ENCODE results near the gene OPRD1.
A peak's percentile ranks its signal among the peaks of the same experiment; 100 is the strongest.
"Not testable (repeated sequence)": the region's sequence is repeated elsewhere in the genome, so short reads cannot be mapped to it uniquely, and the experiment has no call there.

Gene OPRD1

GRCh38 chr1:28803051-28803450 lies 8.9 kb upstream of the OPRD1 start:
- DNase-seq = no peak

DNA sequence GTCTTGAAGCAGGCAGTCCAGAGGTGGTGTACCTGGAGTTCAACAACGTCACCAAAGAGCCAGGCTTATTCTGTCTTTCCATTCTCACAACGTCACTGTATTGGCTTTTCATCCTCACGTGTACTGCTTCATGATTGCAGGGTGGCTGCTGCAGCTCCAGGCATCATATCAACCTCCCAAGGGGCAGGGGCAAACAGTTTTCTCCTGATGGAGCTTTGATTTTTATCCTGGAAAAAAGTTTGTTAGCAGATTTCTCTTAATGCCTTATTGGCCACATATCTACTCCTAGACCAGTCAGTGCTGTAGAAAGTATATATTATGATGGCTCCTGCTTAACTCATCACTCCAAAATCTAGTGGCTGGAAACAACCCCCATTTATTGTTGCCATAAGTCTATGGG lies 8.3 kb upstream of the OPRD1 start:
- no peak for DNase-seq

DNA sequence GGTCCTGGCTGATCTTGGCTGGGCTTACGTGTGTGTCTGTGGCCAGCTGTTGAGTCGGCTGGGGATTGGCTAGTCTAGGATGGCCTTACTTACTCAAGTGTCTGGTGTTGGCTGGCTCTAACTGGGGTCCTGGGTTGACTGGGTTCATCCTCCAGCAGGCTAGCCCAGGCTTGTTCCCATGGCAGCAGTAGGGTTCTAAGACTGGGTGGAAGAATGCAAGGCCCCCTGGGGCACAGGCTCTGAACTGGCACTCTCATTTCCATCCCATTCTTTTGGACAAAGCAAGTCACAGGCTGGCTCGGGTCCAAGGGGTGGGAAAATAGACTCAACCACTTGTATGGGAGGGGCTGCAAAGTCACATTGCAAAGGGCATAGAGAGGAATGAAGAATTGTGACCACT lies 7.9 kb upstream of the OPRD1 start:
- no peak for DNase-seq

DNA sequence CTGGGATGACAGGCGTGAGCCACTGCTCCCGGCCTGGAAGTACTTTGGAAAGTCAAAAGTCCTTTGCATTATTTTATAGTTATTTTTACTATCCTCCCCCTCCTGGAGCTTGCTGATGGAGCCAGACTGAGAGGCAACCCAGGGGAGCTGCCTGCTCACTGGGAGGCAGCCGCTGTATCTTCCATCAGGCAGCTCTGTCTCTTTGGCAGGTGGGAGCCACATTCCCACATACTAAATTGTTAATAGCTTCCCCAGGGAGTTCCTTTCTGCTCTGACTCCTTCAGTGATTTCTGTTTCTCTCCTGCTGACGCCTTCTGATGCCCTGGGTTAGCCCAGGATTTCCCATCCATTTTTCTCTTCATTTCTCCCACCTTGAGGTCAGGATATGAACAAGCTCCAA lies 4.9 kb upstream of the OPRD1 start:
- no peak for DNase-seq

GRCh38 chr1:28807986-28808385 lies 4.0 kb upstream of the OPRD1 start:
- DNase-seq = no peak

DNA sequence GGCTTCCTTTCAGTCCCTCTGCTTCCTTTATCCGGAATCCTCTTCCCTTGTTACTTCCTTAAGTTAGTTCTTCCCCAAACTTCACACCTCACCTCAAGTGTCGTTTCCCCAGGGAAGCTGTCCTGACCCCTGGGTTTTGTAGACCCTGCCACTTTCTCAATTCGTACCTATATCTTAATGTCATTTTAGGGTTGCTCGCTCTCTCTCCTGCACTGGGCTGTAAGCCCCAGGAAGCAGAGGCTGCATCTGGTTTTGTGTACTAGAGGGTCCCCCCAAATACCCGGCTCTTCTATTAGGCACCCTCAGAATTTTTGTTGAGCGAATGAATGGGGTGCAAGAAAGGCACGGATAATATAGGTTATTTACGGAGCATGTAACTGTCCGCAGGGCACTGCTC lies 603 bp upstream of the OPRD1 start:
- no peak for DNase-seq

DNA sequence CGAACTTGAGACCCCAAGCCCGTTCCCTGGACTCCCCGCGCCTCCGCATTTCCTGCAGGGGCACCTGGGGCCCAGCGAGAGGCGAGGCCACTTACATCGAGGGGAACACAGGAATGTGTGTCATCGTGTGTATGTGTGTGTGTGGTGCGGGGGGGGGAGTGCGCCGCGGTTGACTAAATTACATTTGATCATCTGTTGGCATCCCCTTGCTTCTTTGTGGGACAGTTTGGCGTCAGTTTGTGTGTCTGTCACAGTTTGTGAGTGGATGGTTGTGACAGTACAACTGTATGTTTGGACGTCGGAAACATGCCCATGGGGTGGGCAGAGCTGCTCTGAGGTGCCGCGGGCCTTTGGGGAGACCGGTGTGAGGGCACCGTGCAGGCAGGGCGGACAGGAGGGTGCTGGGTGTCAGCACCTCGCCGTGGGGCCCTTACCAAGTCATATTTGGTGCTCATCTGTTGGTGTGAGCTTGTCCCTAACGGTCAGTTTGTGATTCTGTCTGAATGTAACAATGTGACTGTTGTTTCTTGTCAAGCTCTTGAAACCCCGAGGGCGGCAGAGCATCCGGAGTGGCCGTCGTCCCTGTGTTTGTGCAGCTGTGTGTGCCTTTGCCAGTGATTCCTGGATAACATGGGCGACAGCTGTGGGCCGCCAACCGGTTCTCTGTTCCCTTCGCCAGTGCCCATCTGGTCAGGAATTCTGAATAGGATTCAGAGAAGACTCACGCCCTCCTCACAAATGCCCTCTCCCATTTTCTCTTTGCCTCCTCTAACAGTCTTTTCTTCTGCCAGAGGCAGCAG lies 899 bp downstream of the OPRD1 start:
- no peak for DNase-seq

DNA sequence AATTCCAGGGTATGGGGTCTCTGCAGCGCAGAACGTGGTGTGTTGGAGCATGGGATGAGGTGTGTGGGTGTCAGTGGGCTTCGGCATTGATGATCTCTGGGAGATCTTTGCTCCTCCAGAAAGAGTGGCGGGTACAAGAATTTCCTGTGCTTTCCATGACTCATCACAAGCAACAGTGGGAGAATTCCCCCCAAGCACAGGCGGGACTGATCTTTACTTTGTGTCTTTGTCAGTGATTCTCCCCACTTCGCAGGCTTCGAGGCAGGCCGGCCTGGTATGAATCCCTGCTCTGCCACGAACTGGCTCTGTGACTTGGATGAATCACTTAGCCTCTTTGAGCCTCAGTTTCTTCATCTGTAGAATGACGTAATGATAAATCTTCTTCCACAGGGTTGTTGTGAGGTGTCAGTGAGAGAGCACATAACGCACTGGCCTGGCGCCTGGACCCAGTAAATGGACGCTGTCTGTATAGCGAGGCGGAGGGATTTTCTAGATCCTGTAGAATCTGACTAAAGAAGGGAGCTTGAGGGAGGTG lies 2.0 kb downstream of the OPRD1 start:
- DNase-seq = no peak

DNA sequence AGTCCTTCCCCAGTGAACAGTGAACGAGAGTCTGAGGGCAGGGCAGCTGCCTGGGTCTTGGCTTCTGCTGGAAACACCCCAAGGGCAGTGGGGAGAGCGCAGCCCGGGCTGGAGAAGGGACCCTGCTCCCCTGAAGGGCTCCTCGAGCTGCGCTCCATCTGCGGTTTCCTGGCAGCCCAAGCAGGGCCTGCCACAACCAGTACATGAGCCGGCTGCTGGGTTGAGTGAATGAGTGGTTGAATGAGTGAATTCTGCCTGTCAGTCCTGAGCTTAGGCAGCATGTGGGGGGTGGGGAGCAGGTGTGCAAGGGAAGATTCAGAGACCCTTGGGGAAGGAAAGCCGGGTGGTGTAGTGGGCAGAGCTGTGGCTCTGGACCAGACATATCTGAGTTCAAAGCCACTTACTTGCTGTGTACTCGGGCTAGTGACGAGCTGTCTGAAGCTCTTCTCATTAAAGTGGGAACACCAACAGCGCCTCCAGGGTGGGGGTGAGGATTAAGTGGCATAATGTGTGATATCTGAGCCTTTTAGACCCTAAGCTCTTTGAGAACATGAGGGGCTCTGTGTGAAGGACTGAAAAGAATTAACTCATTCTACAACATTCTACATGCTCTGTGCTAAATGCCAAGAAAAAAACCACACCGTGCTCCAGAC lies 3.7 kb downstream of the OPRD1 start:
- DNase-seq = no peak

DNA sequence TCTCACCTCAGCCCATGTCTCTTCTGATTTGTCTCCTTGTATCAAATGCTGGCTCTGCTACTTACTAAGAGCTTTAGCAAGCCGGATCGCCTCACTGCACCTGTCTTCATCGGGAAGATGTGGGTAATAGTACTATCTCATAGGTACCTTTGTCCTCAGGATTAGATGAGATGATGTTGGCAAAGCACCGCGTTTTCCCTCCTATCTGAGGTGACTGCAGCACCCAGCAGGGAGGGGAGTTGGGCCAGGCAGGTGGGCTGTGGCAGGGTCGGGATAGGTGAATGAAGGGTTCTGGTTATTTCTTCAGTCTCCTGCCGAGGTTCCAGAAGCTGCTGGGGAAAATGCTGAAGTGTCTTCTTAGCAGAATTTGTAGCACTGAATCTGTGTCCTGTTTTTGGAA lies 5.2 kb downstream of the OPRD1 start:
- DNase-seq = no peak

GRCh38 chr1:28819020-28819419 lies 7.0 kb downstream of the OPRD1 start:
- DNase-seq = no peak

GRCh38 chr1:28822799-28823198 lies 10.8 kb downstream of the OPRD1 start:
- DNase-seq = no peak

DNA sequence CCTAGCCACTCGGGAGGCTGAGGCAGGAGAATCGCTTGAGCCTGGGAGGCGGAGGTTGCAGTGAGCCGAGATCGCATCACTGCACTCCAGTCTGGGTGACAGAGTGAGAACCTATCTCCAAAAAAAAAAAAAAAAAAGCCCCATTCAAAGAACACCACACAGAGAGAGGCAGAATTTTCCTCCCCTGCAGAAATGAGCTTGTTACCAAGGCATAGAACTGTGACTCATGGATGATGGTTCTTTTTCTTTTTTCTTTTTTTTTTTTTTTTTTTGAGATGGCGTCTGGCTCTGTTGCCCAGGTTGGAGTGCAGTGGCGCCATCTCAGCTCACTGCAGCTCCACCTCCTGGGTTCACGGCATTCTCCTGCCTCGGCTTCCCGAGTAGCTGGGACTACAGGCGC lies 12.1 kb downstream of the OPRD1 start:
- DNase-seq = not testable (repeated sequence)

- DNase-seq = not testable (repeated sequence)
These were observed 16.4 kb downstream of the OPRD1 start for GRCh38 chr1:28828227-28828858.

DNA sequence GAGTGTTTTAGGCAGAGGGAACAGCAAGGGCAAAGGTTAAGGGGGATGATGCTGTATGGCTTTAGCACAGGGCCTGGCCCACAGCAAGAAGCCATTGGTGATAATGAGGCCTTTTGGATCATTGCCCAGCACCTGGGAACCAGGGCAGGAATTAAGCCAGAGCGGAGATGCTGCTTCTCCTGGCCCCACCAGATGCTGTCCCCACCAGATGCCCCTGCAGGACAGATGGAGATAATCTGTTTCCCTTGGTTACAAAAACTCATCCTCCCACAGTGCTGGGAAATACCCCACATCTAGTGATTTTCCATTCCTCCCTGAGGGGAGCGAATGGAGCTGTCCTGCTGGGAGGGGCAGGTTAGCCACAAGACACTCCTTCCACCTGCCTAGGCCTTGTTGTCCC lies 18.8 kb downstream of the OPRD1 start:
- no peak for DNase-seq

GRCh38 chr1:28832966-28833365 lies 21.0 kb downstream of the OPRD1 start:
- DNase-seq = no peak

GRCh38 chr1:28833381-28833780 lies 21.4 kb downstream of the OPRD1 start:
- DNase-seq = no peak

GRCh38 chr1:28835237-28835650 lies 23.3 kb downstream of the OPRD1 start:
- DNase-seq = no peak

DNA sequence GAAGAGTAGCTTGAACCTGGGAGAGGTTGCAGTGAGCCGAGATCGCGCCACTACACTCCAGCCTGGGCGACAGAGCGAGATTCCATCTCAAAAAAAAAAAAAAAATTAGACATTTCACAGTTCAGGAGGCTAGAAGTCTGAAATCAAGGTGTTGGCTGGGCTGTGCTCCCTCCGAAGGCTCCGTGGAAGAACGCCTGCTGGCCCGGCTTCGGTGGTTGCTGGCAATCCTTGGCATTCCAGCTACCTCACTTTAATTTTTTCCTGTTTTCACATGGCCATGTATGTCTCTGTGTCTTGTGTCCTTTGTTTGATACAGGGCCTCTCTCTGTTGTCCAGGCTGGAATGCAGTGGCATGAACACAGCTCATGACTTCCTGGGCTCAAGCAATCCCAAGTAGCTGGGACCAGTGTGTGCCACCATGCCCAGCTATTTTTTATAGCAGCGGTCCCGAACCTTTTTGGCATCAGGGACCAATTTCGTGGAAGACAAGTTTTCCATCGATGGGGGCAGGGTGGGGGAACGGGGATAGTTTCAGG lies 24.5 kb downstream of the OPRD1 start:
- no peak for DNase-seq

DNA sequence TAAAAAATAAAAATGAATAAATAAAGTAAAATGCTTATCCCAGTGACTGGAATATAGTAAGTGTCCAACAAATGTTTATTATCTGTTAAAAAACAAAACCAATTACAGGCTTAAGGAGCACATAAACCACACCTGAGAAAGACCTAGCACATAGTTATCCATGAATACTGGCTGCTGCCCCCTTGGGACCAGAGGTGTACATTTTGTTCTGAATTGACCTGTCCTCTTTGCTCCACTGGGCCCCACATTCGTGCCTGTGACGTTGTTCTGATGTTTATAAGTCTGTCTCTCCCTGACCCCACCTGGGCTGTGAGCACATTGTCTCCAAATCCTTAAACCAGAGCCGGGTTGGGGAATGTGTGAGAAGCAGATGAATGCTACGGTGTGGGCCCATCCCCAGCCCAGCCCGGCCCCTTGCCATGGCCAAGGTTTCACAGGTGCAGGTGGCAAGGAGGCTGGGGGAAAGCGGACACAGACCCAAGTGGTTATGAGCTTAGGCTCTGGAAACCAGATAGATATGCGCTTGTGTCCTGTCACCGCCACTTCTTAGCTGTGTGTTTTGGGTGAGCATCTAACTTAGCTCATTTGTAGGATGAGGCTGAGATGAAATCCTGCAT lies 29.1 kb downstream of the OPRD1 start:
- no peak for DNase-seq

GRCh38 chr1:28845786-28846543 lies 34.0 kb downstream of the OPRD1 start:
- DNase-seq = peak; percentile 30

DNA sequence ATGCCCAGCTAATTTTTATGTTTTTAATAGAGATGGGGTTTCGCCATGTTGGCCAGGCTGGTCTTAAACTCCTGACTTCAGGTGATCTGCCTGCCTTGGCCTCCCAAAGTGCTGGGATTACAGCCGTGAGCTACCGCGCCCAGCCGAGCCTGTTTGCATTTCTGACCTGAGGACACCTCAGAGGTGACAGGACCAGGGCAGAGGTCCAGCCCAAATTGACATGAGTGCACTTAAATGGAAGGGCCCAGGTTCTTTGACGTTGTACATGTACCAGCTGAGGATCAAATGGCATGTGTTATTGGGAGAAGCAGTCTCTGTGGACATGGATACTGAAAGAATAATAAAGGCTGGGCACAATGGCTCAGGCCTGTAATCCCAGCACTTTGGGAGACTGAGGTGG lies 35.2 kb downstream of the OPRD1 start:
- DNase-seq = not testable (repeated sequence)

Data from suppressor macrophage treated with lipopolysaccharide for 4 hours (primary cell).